Inflammatory macrophage treated with lipopolysaccharide for 4 hours (primary cell): ENCODE data around the gene CREB3L1.

Source experiments
- DNase-seq: peaks from one replicate; pipeline ENCODE4 v3.0.0-alpha.2; 2020

The CREB3L1 gene

GRCh38 chr11:46330154-46330553, 52.7 kb downstream of the CREB3L1 start:
- no peak for DNase-seq

GRCh38 chr11:46330563-46331281, 53.3 kb downstream of the CREB3L1 start:
- DNase-seq, result no peak

- DNase-seq, result no peak
Observed at GRCh38 chr11:46331282-46331984, 54.0 kb downstream of the CREB3L1 start.

- DNase-seq, result no peak
Observed at GRCh38 chr11:46332093-46332567, 54.7 kb downstream of the CREB3L1 start.

GRCh38 chr11:46332568-46333393, 55.3 kb downstream of the CREB3L1 start:
- DNase-seq, result no peak

GRCh38 chr11:46333394-46333947, 56.0 kb downstream of the CREB3L1 start:
- DNase-seq, result no peak

- no peak for DNase-seq
Observed at GRCh38 chr11:46334211-46334610, 56.7 kb downstream of the CREB3L1 start.

- no peak for DNase-seq
Observed at GRCh38 chr11:46335271-46335670, 57.8 kb downstream of the CREB3L1 start.

- DNase-seq, result no peak
Observed at GRCh38 chr11:46335890-46336562, 58.6 kb downstream of the CREB3L1 start.

- peak; percentile 87 for DNase-seq
Observed at GRCh38 chr11:46336563-46337180, 59.2 kb downstream of the CREB3L1 start.

- no peak for DNase-seq
Observed at GRCh38 chr11:46337626-46338345, 60.3 kb downstream of the CREB3L1 start.

- peak; percentile 26 for DNase-seq
Observed at GRCh38 chr11:46338636-46338987, 61.1 kb downstream of the CREB3L1 start.

GRCh38 chr11:46338988-46339666, 61.7 kb downstream of the CREB3L1 start:
- no peak for DNase-seq

GRCh38 chr11:46339816-46340215, 62.4 kb downstream of the CREB3L1 start:
- DNase-seq, result peak; percentile 74

- no peak for DNase-seq
Observed at GRCh38 chr11:46341454-46341853, 64.0 kb downstream of the CREB3L1 start.

- peak; percentile 48 for DNase-seq
Observed at GRCh38 chr11:46342239-46342638, 64.8 kb downstream of the CREB3L1 start.

- no peak for DNase-seq
Observed at GRCh38 chr11:46343520-46343919, 66.1 kb downstream of the CREB3L1 start.

- DNase-seq, result peak; percentile 69
Observed at GRCh38 chr11:46345131-46345597, 67.7 kb downstream of the CREB3L1 start.

GRCh38 chr11:46345881-46346484, 68.5 kb downstream of the CREB3L1 start:
- DNase-seq, result peak; percentile 50
